PC-3 (cell line): ENCODE results near the gene PEX13. TPM values are rescaled to one million over a fixed set of nuclear protein-coding genes. Genes with fewer than 3 reads are reported as not detected.
"Not testable (repeated sequence)": the region's sequence is repeated elsewhere in the genome, so short reads cannot be mapped to it uniquely, and the experiment has no call there.

Experiments used
- ATAC-seq: fragments of 200-7000 bp; cut with Tn5 transposase; 2 replicates; pipeline ENCODE4 v1.9.1; 2020; ENCODE audit warnings: mild to moderate bottlenecking, moderate library complexity
- BruUV-seq: library from RNA; stranded (reverse); fragments of 400-500 nt; replicated peaks from 2 replicates; lab custom pipeline; 2021; lab: Mats Ljungman, UMichigan
- CTCF ChIA-PET: fragments of 300-600 bp; sonication (Branson Sonifier 250); formaldehyde crosslinking; loops from one replicate; lab custom pipeline; 2022; ENCODE audit warnings: antibody characterized with exemption; lab: Charles Lee
- POLR2A ChIA-PET: fragments of 300-600 bp; sonication (Branson Sonifier 250); formaldehyde crosslinking; loops from one replicate; lab custom pipeline; 2022; ENCODE audit warnings: antibody characterized with exemption; ENCODE audit not compliant: unreplicated experiment; lab: Charles Lee
- DNase-seq: peaks from one replicate; pipeline ENCODE4 v3.0.0-alpha.2; 2015
- H2AFZ ChIP-seq: fragments of 300-600 bp; sonication (generic); 2 replicates; pipeline ENCODE4 v1.6.0; 2016; ENCODE audit warnings: antibody characterized with exemption, low read length
- H3F3A ChIP-seq: fragments of 300-600 bp; sonication (generic); one replicate; pipeline ENCODE4 v1.6.0; 2017; ENCODE audit warnings: antibody characterized with exemption, low read length, control low read depth, mild to moderate bottlenecking; ENCODE audit not compliant: unreplicated experiment
- H3K27ac ChIP-seq: fragments of 300-600 bp; sonication (generic); 2 replicates; pipeline ENCODE4 v1.5.1; 2016; ENCODE audit warnings: mild to moderate bottlenecking, low read length
- H3K27me3 ChIP-seq: fragments of 300-600 bp; sonication (generic); 2 replicates; pipeline ENCODE4 v1.6.1; 2016; ENCODE audit warnings: low read length, mixed read lengths
- H3K36me3 ChIP-seq: fragments of 300-600 bp; sonication (generic); 2 replicates; pipeline ENCODE4 v1.6.1; 2016; ENCODE audit warnings: low read depth, mixed run types, low read length, mixed read lengths
- H3K4me1 ChIP-seq: fragments of 300-600 bp; sonication (generic); 2 replicates; pipeline ENCODE4 v1.5.1; 2016; ENCODE audit warnings: low read length; ENCODE audit not compliant: insufficient read depth
- H3K4me2 ChIP-seq: fragments of 300-600 bp; sonication (generic); 2 replicates; pipeline ENCODE4 v1.6.0; 2016; ENCODE audit warnings: low read length
- H3K4me3 ChIP-seq: fragments of 300-600 bp; sonication (generic); 2 replicates; pipeline ENCODE4 v1.5.1; 2016; ENCODE audit warnings: mild to moderate bottlenecking, low read length, mixed read lengths
- H3K79me2 ChIP-seq: fragments of 300-600 bp; sonication (generic); 2 replicates; pipeline ENCODE4 v1.6.1; 2017; ENCODE audit warnings: low read length, mixed read lengths
- H3K9ac ChIP-seq: fragments of 300-600 bp; sonication (generic); 2 replicates; pipeline ENCODE4 v1.6.0; 2016; ENCODE audit warnings: mild to moderate bottlenecking, low read length
- H3K9me2 ChIP-seq: fragments of 300-600 bp; sonication (generic); replicated peaks from 2 replicates; pipeline ENCODE4 v1.6.1; 2016; ENCODE audit warnings: mixed run types, low read length, mixed read lengths
- H3K9me3 ChIP-seq: fragments of 300-600 bp; sonication (generic); 2 replicates; pipeline ENCODE4 v1.6.1; 2016; ENCODE audit warnings: low read length, mixed read lengths
- H4K20me1 ChIP-seq: fragments of 300-600 bp; sonication (generic); 2 replicates; pipeline ENCODE4 v1.6.1; 2016; ENCODE audit warnings: low read length, mixed read lengths
- CTCF ChIP-seq: fragments of 300-600 bp; sonication (generic); conservative IDR thresholded peaks from 2 replicates; pipeline ENCODE4 v1.5.1; 2017; ENCODE audit warnings: antibody characterized with exemption, low read depth, mild to moderate bottlenecking, low read length
- EZH2 ChIP-seq: fragments of 300-600 bp; sonication (generic); IDR thresholded peaks from one replicate; pipeline ENCODE4 v1.6.1; 2017; ENCODE audit warnings: antibody characterized with exemption, mild to moderate bottlenecking, low read length; ENCODE audit not compliant: unreplicated experiment
- EZH2phosphoT487 ChIP-seq: fragments of 300-600 bp; sonication (generic); IDR thresholded peaks from 2 replicates; pipeline ENCODE4 v1.6.1; 2018; ENCODE audit warnings: mild to moderate bottlenecking, antibody characterized with exemption, low read length, borderline replicate concordance
- intact Hi-C: fragments of 100-400 bp; cut with micrococcal nuclease; formaldehyde crosslinking; loops from 2 replicates; pipeline ENCODE4 v1.9.0; 2023
- total RNA-seq: library from RNA; depleted of rRNA; stranded (reverse); fragments of >200 nt; gene quantifications from 2 replicates; pipeline ENCODE4 v1.2.3, GENCODE V29; 2014

PEX13 gene
- total RNA-seq, 1 experiment from 2014 or later, result 37.7 TPM

- no peaks in the 10 kb centered on the region for H4K20me1 ChIP-seq
- no peaks in the 10 kb centered on the region for H3K79me2 ChIP-seq
- H3K9me3 ChIP-seq, result peaks cover 6% of the 10 kb centered on the region; the same call in 1 of the 2 replicates
- TF ChIP-seq EZH2phosphoT487 (no peak), CTCF (no peak), EZH2 (no peak)
- H2AFZ ChIP-seq, result no peak overlapping the region
- ATAC-seq (no peak), DNase-seq (no peak)
- no peak overlapping the region for H3K4me3 ChIP-seq
- no peak overlapping the region for H3K9ac ChIP-seq
- no peak overlapping the region for H3K27ac ChIP-seq
- H3F3A ChIP-seq, result no peaks in the 10 kb centered on the region
- peaks cover 8% of the 10 kb centered on the region for H3K4me1 ChIP-seq
- no peak overlapping the region for H3K4me2 ChIP-seq
- no TSS peak for BruUV-seq
- POLR2A ChIA-PET, result no interaction called here
- H3K9me2 ChIP-seq, result no peaks in the 10 kb centered on the region
- H3K27me3 ChIP-seq, result no peaks in the 10 kb centered on the region
- 0 out of 2 replicates have a peak, but pooled peaks cover under 1% of the 10 kb centered on the region for H3K36me3 ChIP-seq
- intact Hi-C loops, result no loop called here
- CTCF ChIA-PET, result no interaction called here
Measured at GRCh38 chr2:60987041-60987440, 30.5 kb upstream of the PEX13 start.

GRCh38 chr2:60987656-60988055 is 29.9 kb upstream of the PEX13 start:
- ATAC-seq, H3K27ac ChIP-seq, H3K36me3 ChIP-seq, H3K79me2 ChIP-seq, H4K20me1 ChIP-seq, BruUV-seq, H3K9ac ChIP-seq, H3F3A ChIP-seq, H3K9me2 ChIP-seq, H3K4me1 ChIP-seq, H3K4me2 ChIP-seq, CTCF ChIA-PET, POLR2A ChIA-PET, H3K4me3 ChIP-seq, H3K27me3 ChIP-seq, DNase-seq, H2AFZ ChIP-seq, intact Hi-C loops: not testable (repeated sequence)
- H3K9me3 ChIP-seq, result peaks cover 12% of the 10 kb centered on the region; the same call in 1 of the 2 replicates

- no peak overlapping the region for H3K9ac ChIP-seq
- CTCF ChIA-PET, result interaction anchor here (1.0 kb wide), 1 partner anchor 282 kb away, joined by 3 read pairs; no protein-coding TSS in a partner anchor
- H3K27me3 ChIP-seq, result no peaks in the 10 kb centered on the region
- H2AFZ ChIP-seq, result no peak overlapping the region
- H3K79me2 ChIP-seq, result no peaks in the 10 kb centered on the region
- no peaks in the 10 kb centered on the region for H4K20me1 ChIP-seq
- peak; percentile 93 for ATAC-seq
- peaks cover 8% of the 10 kb centered on the region for H3K4me1 ChIP-seq
- no TSS peak for BruUV-seq
- peaks cover 12% of the 10 kb centered on the region; the same call in 1 of the 2 replicates for H3K9me3 ChIP-seq
- intact Hi-C loops, result no loop called here
- peak; percentile 65 for DNase-seq
- H3K4me3 ChIP-seq, result no peak overlapping the region
- TF ChIP-seq EZH2phosphoT487, result no peak
- no peak for TF ChIP-seq CTCF
- H3K9me2 ChIP-seq, result no peaks in the 10 kb centered on the region
- no peaks in the 10 kb centered on the region for H3F3A ChIP-seq
- no peak overlapping the region for H3K27ac ChIP-seq
- 0 out of 2 replicates have a peak overlapping the region, but pooled peaks have one; percentile 26 for H3K4me2 ChIP-seq
- H3K36me3 ChIP-seq, result 0 out of 2 replicates have a peak, but pooled peaks cover 3% of the 10 kb centered on the region
- POLR2A ChIA-PET, result no interaction called here
Measured at GRCh38 chr2:60989259-60989658, 28.3 kb upstream of the PEX13 start.
